ENCODE results near the gene PVRIG.
A peak's percentile ranks its signal among the peaks of the same experiment; 100 is the strongest.
"Not testable (repeated sequence)": the region's sequence is repeated elsewhere in the genome, so short reads cannot be mapped to it uniquely, and the experiment has no call there.

PVRIG gene

GRCh38 chr7:100219801-100220585 lies at the start of gene PVRIG:
Gene PVRIG, plus strand, starts transcription at chr7:100219949. Its CDS starts 22 bp downstream, at chr7:100219971.
- DNase-seq: peak; percentile 51

- DNase-seq: no peak
Measured at GRCh38 chr7:100170101-100170897, 49.5 kb upstream of the PVRIG start.

DNA sequence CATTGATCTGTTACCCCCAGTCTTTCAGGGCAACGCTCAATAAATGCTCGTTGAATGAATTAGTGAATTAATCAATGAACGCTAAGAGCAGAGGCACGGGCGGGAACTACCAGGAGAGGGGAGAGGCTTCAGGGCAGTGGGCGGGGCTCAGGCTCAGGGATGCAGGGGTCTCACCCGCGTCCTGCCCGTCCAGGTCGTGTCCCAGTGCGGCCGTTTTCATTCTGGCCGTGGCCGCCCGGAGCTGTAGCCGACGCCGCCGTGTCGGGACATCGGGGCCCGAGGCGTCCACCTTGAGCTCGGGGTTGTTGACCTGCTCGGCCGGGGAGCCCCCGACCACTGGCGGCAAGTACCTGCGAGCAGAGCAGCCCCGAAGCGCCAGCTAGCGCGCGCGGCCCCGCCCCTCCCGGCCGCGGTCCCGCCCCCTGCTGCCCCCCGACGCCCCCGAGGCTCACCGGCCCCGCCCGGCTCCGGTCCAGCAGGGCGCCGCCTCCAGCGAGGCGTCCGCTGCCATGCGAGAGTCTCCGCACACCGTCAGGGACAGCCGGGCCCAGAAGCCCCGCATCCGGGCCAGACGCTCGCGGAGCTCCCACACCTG lies 48.6 kb upstream of the PVRIG start:
- DNase-seq: peak; percentile 37

DNA sequence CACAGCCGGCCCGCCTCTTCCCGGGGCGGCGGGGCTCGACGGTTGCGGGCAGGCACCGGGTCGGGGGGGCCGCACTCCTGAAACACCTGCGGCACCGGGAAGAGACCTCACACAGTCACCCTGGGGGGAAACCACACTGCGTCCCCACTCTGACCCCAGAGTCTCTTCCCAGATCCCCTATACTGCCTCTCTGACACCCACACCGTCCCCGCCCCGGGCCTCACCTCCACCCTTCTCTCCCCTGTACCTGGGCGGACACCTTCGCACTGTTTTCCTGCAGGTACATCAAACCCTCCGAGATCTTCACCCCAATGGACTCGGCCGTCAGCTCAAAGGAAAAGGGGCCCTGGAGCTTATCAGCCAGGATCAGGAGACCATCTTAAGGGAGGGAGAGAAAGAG lies 47.9 kb upstream of the PVRIG start:
- no peak for DNase-seq

- DNase-seq: no peak
Measured at GRCh38 chr7:100173806-100174495, 45.8 kb upstream of the PVRIG start.

GRCh38 chr7:100174582-100174981 lies 45.2 kb upstream of the PVRIG start:
- DNase-seq: no peak

DNA sequence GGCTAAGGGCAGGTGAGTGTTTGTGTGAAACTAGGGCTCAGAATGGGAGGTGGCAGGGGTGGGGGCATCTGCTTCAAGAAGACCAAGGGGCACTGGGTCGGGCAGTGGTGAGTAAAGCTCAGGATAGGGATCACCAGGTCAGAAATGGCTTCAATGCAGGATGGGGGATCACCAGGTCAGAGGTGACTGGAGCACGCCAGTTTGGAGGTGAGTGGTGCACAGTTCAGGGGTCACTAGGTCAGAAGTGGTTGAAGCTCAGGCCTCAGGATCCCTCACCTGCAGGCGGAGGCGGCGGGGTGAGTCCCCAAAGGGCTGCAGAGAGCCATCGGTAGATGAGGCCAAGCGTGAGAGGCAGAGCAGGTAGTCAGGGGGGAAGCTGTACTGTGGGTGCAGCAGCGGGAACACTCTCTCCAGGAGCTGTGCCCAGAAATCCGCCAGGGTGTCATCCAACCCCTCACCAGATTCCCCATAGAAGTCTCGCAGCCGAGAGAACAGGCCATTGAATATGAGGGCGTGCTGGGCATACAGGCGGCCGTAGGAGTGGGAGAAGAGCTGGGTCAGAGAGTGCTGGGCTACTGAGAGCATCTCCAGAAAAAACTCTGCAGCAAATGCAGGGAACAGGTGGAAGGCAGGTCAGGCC lies 44.3 kb upstream of the PVRIG start:
- no peak for DNase-seq

GRCh38 chr7:100176096-100177044 lies 43.4 kb upstream of the PVRIG start:
- DNase-seq: no peak

DNA sequence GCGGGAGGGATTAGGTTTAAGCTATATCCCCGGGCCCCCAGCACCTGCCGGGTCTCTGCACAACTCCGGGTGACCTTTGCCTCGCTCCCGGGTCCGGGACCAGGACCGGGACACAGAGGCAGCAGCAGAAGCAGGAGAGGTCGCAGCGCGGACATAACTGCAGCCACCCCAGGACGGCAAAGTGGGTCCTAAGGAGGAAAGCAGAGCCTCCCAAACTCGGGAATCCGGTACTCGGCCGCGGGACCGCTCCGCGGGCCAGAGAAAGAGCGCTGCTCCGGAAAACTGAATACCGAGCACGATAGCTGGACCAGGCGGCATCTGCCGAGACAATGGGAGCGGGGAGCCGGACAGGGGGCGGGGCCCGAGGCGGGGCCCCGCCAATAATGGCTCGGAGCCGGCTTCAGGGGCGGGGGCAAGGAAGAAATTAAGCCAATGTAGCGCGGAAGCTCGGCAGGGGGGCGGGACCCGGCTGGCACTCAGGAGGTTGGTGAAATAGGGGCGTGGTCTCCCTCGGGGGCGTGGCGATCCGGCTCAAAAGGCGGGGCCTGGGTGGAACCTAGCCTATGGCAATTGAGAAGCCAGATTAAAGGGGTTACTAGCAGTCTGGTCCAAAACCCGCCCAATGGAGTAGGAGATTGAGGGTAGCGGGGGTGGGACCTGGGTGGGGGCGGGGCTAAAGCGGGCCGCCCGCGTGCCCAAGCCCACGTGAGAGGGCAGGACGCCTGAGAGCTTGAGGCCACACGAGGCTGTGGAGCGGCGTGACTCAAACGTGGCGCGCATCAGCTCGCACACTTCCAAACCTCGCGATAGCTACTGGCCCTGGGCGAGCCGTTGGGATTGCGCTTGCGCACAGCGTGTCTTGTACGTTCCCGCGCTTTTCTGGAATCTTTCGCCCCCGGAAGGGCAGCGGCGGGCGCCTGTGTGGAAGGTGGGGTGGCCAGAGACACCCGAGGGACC lies 42.4 kb upstream of the PVRIG start, which contains the start of the genes GPC2 and STAG3:
GPC2 (minus strand) TSS at position 337 of the 957 bp plus-strand sequence; CDS start at position 155, 182 bp downstream.
STAG3 (plus strand) TSS at position 874 of the 957 bp plus-strand sequence. CDS start 2,639 bp downstream, outside the sequence.
- DNase-seq: peak; percentile 98

DNA sequence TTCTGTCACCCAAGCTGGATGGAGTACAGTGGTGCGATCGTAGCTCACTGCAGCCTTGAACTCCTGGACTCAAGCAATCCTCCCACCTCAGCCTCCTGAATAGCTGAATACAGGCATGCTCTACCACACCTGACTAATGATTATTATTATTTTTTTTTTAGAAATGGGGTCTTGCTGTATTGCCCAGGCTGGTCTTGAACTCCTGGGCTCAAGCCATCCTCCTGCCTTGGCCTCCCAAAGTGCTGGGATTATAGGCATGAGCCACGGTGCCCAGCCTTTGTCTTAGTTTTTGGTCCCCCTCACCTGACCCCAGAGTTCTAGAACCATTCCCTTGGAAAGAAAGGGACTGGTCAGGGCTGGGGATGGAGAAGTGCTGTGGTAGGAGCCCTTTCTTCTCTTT lies 39.7 kb upstream of the PVRIG start:
- not testable (repeated sequence) for DNase-seq

DNA sequence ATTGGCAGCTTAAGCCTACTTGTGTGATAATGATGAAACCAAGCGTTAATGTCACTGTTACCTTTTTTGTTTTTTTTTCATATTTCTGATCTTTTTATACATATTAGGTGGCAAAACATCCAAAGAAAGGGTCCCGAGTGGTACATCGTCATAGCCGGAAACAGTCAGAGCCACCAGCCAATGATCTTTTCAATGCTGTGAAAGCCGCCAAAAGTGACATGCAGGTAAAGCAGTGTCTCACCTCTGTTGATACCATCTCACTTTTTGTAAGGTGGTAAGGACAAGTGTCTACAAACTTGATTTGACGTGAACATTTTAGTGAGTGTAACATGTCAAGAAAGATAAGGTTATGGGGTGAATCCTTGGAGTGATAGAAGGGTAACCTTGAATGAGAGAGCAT lies 37.1 kb upstream of the PVRIG start:
- DNase-seq: not testable (repeated sequence)

- not testable (repeated sequence) for DNase-seq
Measured at GRCh38 chr7:100183090-100183489, 36.7 kb upstream of the PVRIG start.

DNA sequence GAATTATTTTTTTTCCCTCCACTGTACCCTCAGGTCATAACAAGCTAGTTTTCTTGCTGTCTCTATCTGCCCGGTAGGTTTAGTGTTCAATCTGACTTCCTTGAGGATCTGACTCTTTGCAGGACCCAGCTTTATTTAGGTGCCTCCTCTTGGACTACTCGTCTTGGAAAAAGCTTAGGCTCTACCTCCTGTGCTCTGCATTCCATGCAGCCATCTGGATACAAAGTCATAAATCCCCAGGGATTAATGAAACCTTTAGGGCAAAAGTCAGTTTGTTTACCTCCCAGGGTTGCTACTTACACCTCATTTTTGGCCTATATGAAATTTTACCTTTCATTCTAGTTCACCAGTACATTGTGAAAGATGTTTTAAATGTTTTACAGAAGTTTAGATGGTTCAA lies 34.0 kb upstream of the PVRIG start:
- no peak for DNase-seq

GRCh38 chr7:100189061-100189460 lies 30.7 kb upstream of the PVRIG start:
- DNase-seq: no peak

- DNase-seq: no peak
Measured at GRCh38 chr7:100190048-100190711, 29.6 kb upstream of the PVRIG start.

DNA sequence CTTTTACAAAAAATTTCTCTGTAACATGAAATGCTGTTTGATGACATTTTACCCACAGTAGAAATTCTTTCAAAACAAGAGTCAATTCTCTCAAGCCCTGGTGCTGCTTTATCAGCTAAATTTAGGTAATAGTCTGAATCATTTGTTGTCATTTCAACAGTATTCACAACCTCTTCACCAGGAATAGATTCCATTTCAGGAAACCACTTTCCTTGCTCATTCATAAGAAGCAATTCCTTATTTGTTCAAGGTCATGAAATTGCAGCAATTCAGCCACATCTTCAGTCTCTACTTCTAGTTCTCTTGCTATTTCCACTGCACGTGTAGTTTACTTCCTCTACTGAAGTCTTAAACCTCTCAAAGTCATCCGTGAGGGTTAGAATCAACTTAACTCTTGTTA lies 28.0 kb upstream of the PVRIG start:
- no peak for DNase-seq

DNA sequence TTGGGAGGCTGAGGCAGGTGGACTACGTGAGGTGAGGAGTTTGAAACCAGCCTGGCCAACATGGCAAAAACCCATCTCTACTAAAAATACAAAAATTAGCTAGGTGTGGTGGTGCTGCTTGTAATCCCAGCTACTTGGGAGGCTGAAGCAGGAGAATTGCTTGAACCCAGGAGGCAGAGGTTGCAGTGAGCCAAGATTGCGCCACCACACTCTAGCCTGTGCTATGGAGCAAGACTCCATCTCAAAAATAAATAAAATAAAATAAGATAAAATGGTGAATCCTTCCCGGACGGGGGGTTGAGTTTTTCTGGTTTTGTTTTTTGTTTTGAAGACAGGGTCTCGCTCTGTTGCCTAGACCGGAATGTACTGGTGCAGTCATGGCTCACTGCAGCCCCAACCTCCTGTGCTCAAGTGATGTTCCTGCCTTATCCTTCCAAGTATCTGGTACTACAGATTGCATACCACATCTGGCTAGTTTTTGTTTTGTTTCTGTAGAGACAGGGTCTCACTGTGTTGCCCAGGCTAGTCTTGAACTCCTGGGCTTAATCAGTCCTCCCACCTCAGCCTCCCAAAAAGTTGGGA lies 27.4 kb upstream of the PVRIG start:
- not testable (repeated sequence) for DNase-seq

DNA sequence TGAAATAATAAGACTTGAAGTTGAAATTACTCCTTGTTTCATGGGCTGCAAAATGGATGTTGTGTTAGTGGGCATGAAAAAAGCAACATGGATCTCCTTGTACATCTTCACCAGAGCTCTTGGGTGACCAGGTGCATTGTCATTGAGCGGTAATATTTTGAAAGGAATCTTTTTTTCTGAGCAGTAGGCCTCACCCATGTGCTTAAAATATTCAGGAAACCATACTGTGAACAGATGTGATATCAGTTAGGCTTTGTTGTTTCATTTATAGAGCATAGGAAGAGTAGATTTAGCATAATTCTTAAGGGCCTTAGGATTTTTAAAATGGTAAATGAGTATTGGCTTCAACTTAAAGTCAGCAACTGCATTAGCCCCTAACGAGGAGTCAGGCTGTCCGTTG lies 26.8 kb upstream of the PVRIG start:
- DNase-seq: no peak

GRCh38 chr7:100195222-100195621 lies 24.5 kb upstream of the PVRIG start:
- DNase-seq: no peak

Measured in activated naive CD4-positive, alpha-beta T cell treated with anti-CD3 and anti-CD28 coated beads, Interleukin-2, amount 50 U/mL, for 16 hours (primary cell).